Measurements from ENCODE around the gene GABRA6. TPM values are rescaled to one million over a fixed set of nuclear protein-coding genes. Genes with fewer than 3 reads are reported as not detected.

Gene GABRA6
- total RNA-seq, 3 donors from 2014 or later: not detected

GRCh38 chr5:161697001-161697400 lies 11.5 kb downstream of the GABRA6 start:
- Histone ChIP-seq H3K4me1 (ENCODE audit: low read depth) (no peaks in the 10 kb centered on the region), H3K4me3 (no peak overlapping the region), H3K9me3 (no peaks in the 10 kb centered on the region), H3K36me3 (ENCODE audit: low read depth) (no peaks in the 10 kb centered on the region)
- TF ChIP-seq, protein P1, sequence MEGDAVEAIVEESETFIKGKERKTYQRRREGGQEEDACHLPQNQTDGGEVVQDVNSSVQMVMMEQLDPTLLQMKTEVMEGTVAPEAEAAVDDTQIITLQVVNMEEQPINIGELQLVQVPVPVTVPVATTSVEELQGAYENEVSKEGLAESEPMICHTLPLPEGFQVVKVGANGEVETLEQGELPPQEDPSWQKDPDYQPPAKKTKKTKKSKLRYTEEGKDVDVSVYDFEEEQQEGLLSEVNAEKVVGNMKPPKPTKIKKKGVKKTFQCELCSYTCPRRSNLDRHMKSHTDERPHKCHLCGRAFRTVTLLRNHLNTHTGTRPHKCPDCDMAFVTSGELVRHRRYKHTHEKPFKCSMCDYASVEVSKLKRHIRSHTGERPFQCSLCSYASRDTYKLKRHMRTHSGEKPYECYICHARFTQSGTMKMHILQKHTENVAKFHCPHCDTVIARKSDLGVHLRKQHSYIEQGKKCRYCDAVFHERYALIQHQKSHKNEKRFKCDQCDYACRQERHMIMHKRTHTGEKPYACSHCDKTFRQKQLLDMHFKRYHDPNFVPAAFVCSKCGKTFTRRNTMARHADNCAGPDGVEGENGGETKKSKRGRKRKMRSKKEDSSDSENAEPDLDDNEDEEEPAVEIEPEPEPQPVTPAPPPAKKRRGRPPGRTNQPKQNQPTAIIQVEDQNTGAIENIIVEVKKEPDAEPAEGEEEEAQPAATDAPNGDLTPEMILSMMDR (IDR thresholded peaks at IDR 0.05): no peak
- ATAC-seq (no peak), DNase-seq (no peak)
- intact Hi-C loops (cut with DNase I, micrococcal nuclease): no loop called here

GRCh38 chr5:161700065-161700464 lies 14.5 kb downstream of the GABRA6 start:
- no peak for ATAC-seq

GRCh38 chr5:161703528-161703927 lies 18.0 kb downstream of the GABRA6 start:
- no peak for ATAC-seq
- no peak for DNase-seq
- Histone ChIP-seq H3K9me3 (no peaks in the 10 kb centered on the region), H3K4me3 (no peak overlapping the region), H3K4me1 (ENCODE audit: low read depth) (no peaks in the 10 kb centered on the region), H3K36me3 (ENCODE audit: low read depth) (no peaks in the 10 kb centered on the region)
- intact Hi-C loops (cut with DNase I, micrococcal nuclease): no loop called here
- TF ChIP-seq, protein P1 (IDR thresholded peaks at IDR 0.05): no peak

More at GRCh38 chr5:161700065-161700464, 14.5 kb downstream of the GABRA6 start:
- intact Hi-C loops (cut with DNase I, micrococcal nuclease): no loop called here
- Histone ChIP-seq H3K36me3 (ENCODE audit: low read depth) (no peaks in the 10 kb centered on the region), H3K9me3 (no peaks in the 10 kb centered on the region), H3K4me1 (ENCODE audit: low read depth) (no peaks in the 10 kb centered on the region), H3K4me3 (no peak overlapping the region)
- no peak for DNase-seq
- TF ChIP-seq, protein P1 (IDR thresholded peaks at IDR 0.05): no peak

GRCh38 chr5:161707382-161707781 lies 21.9 kb downstream of the GABRA6 start:
- Histone ChIP-seq H3K9me3 (no peaks in the 10 kb centered on the region), H3K4me3 (no peak overlapping the region), H3K36me3 (ENCODE audit: low read depth) (no peaks in the 10 kb centered on the region), H3K4me1 (ENCODE audit: low read depth) (no peaks in the 10 kb centered on the region)
- DNase-seq (no peak), ATAC-seq (no peak)
- intact Hi-C loops (cut with DNase I, micrococcal nuclease): no loop called here
- TF ChIP-seq, protein P1 (IDR thresholded peaks at IDR 0.05): no peak

- no peaks in the 10 kb centered on the region for H3K9me3 ChIP-seq
- TF ChIP-seq, protein P1 (IDR thresholded peaks at IDR 0.05): no peak
- DNase-seq: no peak
- no peaks in the 10 kb centered on the region for H3K36me3 ChIP-seq (ENCODE audit: low read depth)
- H3K4me3 ChIP-seq: no peak overlapping the region
- intact Hi-C loops (cut with DNase I, micrococcal nuclease): no loop called here
- ATAC-seq: no peak
- H3K4me1 ChIP-seq (ENCODE audit: low read depth): no peaks in the 10 kb centered on the region
Measured at GRCh38 chr5:161709239-161709638, 23.7 kb downstream of the GABRA6 start.

- no peaks in the 10 kb centered on the region for H3K9me3 ChIP-seq
- TF ChIP-seq, protein P1 (IDR thresholded peaks at IDR 0.05): no peak
- H3K4me3 ChIP-seq: no peak overlapping the region
- intact Hi-C loops (cut with DNase I, micrococcal nuclease): no loop called here
- H3K4me1 ChIP-seq (ENCODE audit: low read depth): no peaks in the 10 kb centered on the region
- ATAC-seq (no peak), DNase-seq (no peak)
- no peaks in the 10 kb centered on the region for H3K36me3 ChIP-seq (ENCODE audit: low read depth)
Measured at GRCh38 chr5:161713042-161713441, 27.5 kb downstream of the GABRA6 start.
